ENCODE results near the gene SLC13A3.

SLC13A3 gene

DNA sequence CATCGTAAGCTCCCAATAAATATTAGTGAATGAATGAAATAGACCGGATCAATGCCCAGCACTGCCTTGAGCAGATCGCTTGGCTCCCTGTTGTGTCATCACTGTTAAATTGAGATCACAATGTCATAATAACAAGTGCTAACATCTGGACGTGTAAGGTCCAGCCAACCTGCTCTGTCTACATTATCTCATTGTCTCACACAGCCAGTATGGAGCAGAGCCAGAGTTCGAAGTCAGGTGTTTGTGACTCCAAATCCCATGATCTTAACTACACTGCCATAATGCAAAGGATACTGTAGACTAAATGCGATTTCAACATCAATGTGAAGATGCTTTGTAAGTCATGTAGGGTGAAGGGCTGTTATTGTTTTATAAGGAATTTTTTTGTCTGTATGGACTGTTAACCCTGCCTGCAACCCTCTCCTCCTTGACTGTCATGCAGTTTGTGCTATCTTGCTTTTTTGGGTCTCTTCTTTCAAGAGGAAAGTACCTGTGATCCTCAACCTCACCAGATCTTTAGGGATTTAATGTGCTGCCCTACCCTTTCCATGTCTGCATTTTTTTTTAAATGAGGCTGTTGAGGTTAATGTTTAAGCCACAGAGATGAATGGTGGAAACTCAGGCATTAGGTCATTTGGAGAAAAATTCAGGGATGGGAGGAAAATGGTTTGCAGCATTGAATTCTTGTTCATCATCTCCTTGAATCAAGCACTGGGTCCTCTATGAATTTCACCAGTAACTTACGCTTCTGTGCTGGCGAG is 51.9 kb downstream of the SLC13A3 start:
- H3K4me3 Mint-ChIP-seq = no peak overlapping the region
- peaks cover 36% of the 10 kb centered on the region for H3K27me3 Mint-ChIP-seq
- no peaks in the 10 kb centered on the region for H3K9me3 Mint-ChIP-seq
- DNase-seq (ENCODE audit: low spot score in 2 of 2) (no peak), ATAC-seq (replicated peaks; ENCODE audit: extremely low read depth, poor library complexity, severe bottlenecking) (no peak)
- no peaks in the 10 kb centered on the region for H3K4me1 Mint-ChIP-seq
- no peak overlapping the region for H3K27ac Mint-ChIP-seq (ENCODE audit: low read depth)
- H3K36me3 Mint-ChIP-seq (ENCODE audit: insufficient read depth) = no peaks in the 10 kb centered on the region

DNA sequence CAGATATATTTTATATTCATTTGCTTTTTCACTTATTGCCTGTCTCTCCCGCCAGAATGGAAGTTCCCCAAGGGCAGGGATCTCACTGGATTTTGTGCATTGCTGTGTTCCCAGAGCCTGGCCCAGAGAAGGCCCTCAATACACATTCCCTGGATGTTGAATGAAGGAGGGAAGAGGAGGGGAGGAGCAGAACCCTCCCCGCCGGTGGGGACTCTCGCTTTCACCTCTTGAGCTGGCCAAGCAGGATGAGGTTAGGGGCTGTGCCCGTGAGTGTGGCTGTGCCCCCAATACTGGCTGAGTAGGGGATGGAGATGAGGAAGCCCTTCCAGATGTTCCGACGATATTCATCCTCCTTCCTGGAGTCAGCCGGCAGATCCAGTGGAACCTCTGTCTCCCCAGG is 55.3 kb downstream of the SLC13A3 start:
- ATAC-seq (replicated peaks; ENCODE audit: extremely low read depth, poor library complexity, severe bottlenecking) (no peak), DNase-seq (ENCODE audit: low spot score in 2 of 2) (no peak)
- Mint-ChIP-seq H3K4me1 (no peaks in the 10 kb centered on the region), H3K36me3 (ENCODE audit: insufficient read depth) (no peaks in the 10 kb centered on the region), H3K4me3 (no peak overlapping the region), H3K27ac (ENCODE audit: low read depth) (no peak overlapping the region), H3K27me3 (peaks cover 36% of the 10 kb centered on the region), H3K9me3 (no peaks in the 10 kb centered on the region)

DNA sequence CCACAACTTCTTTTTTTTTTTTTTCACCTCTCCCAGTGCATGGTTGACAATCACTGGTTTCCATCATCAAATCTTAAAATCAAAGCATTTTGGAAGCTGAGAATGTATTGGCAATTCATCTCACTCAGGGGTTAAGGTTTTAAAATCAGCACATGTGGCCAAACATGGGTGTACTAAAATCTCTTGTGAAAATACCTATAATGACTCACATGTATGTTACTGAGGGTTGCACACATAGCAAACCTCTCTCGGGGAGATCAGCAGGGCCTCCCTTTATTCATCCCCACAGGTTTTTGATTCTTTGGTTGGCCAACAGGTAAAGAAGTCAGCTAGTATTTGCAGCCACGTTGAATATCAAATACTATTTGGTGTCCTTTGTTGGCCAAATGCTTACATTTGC is 56.5 kb downstream of the SLC13A3 start:
- ATAC-seq (replicated peaks; ENCODE audit: extremely low read depth, poor library complexity, severe bottlenecking) (no peak), DNase-seq (ENCODE audit: low spot score in 2 of 2) (no peak)
- H3K36me3 Mint-ChIP-seq (ENCODE audit: insufficient read depth) = no peaks in the 10 kb centered on the region
- peaks cover 27% of the 10 kb centered on the region for H3K27me3 Mint-ChIP-seq
- H3K27ac Mint-ChIP-seq (ENCODE audit: low read depth) = no peak overlapping the region
- H3K9me3 Mint-ChIP-seq = no peaks in the 10 kb centered on the region
- H3K4me1 Mint-ChIP-seq = no peaks in the 10 kb centered on the region
- no peak overlapping the region for H3K4me3 Mint-ChIP-seq

DNA sequence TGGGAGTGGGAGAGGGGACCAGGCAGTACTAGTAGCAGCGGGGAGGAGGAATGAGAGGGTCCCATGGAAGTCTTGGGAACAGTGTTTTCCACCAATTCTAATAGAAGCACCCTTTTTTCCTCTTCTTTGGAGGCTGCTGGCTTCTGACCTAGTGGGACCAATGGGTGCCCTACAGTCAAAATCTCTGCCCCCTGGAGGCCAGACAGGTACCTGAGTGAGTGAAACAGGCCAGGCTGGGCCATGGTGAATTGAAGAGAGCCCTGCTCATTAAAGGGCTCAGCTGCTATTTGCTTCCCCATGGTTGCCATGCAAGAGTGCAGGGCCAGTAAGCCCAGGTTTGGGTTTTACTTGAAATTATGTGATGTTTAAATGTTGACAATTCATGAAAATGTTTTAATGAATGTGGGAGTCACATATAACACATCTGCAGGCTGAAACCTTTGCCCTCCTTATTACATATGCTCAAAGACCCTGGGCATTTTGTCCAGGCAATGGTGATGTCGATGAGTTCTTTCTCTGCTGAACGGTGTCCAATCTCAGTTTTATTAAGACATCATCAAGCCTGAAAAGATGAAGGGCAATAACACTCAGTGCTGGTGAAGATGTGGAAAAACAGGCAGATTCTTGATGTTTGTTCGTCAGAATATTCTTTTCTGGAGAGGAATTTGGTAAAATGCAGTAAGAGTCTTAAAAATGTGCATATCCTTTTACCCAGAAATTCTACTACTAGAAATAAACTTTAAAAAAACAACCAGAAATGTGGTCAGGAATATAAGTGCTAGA is 58.5 kb downstream of the SLC13A3 start:
- no peaks in the 10 kb centered on the region for H3K36me3 Mint-ChIP-seq (ENCODE audit: insufficient read depth)
- peaks cover 13% of the 10 kb centered on the region for H3K27me3 Mint-ChIP-seq
- ATAC-seq (replicated peaks; ENCODE audit: extremely low read depth, poor library complexity, severe bottlenecking) (no peak), DNase-seq (ENCODE audit: low spot score in 2 of 2) (no peak)
- no peaks in the 10 kb centered on the region for H3K9me3 Mint-ChIP-seq
- no peak overlapping the region for H3K4me3 Mint-ChIP-seq
- H3K27ac Mint-ChIP-seq (ENCODE audit: low read depth) = no peak overlapping the region
- H3K4me1 Mint-ChIP-seq = peaks cover 7% of the 10 kb centered on the region

DNA sequence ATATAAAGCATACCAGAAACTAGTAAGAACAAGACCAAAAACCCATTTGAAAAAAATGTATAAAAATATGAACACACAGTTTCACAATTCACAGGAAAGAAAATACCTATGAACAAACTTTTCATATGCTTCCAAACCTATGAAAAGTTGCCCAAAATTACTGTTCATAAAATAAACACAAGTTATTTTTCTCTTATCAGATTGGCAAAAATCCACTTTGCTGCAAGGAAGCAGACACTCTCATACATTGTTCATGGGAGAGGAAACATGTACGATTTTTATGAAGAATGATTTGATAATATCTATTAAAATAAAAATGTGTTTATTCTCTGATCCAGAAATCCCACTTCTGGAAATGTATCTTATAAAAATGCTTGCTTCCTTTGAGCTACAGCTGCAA is 60.8 kb downstream of the SLC13A3 start:
- ATAC-seq (replicated peaks; ENCODE audit: extremely low read depth, poor library complexity, severe bottlenecking) (no peak), DNase-seq (ENCODE audit: low spot score in 2 of 2) (no peak)
- Mint-ChIP-seq H3K36me3 (ENCODE audit: insufficient read depth) (no peaks in the 10 kb centered on the region), H3K4me3 (no peak overlapping the region), H3K9me3 (no peaks in the 10 kb centered on the region), H3K27me3 (peaks cover 4% of the 10 kb centered on the region), H3K27ac (ENCODE audit: low read depth) (no peak overlapping the region), H3K4me1 (peaks cover 7% of the 10 kb centered on the region)

DNA sequence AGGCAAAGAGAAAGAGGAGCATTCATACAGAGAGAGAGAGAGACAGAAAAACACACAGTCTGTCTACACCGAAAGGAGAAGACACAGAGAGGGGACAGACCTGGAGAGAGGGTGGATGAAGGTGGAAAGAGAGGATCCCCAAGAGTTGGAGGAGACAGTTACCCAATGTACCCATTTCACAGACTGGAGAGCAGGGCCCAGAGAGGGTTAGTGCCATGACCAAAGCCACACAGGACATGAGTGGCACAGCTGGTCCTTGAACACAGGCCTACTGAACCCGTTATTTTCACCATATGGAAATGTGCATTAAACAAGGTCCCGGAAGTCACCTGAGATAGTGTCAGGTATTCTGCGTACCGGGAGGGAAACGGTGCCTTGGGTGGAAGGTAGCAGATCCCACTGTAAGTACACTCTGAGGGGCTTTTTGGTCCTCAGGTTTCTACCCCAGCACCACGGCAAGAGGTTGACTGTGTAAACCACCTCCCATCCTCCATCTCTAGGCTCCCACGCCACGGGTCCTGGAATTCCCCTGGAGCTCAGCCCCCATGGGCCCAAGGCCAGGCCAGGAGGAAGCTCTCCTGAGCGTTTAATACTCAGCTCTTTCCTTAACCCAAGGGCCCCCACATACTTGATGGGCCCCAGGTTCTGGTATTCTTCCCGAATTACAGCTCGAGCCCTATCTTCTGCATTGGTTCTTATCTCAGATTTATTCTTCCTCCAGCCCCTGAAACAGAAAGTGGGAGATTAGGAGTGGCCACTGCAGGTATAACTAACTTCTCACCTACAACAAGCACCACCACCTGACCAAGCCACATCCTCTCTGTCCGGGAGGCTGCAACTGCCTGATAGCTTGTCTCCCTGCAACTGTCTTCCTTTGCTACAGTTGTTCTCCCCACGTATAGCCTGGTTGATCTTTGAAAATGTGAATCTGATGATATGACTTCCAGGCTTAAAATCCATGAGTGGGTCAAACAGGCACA is 62.4 kb downstream of the SLC13A3 start:
- no peak overlapping the region for H3K27ac Mint-ChIP-seq (ENCODE audit: low read depth)
- no peak for DNase-seq (ENCODE audit: low spot score in 2 of 2)
- H3K9me3 Mint-ChIP-seq = no peaks in the 10 kb centered on the region
- H3K4me3 Mint-ChIP-seq = no peak overlapping the region
- H3K4me1 Mint-ChIP-seq = peaks cover 7% of the 10 kb centered on the region
- H3K36me3 Mint-ChIP-seq (ENCODE audit: insufficient read depth) = no peaks in the 10 kb centered on the region
- no peaks in the 10 kb centered on the region for H3K27me3 Mint-ChIP-seq
- no peak for ATAC-seq (replicated peaks; ENCODE audit: extremely low read depth, poor library complexity, severe bottlenecking)

DNA sequence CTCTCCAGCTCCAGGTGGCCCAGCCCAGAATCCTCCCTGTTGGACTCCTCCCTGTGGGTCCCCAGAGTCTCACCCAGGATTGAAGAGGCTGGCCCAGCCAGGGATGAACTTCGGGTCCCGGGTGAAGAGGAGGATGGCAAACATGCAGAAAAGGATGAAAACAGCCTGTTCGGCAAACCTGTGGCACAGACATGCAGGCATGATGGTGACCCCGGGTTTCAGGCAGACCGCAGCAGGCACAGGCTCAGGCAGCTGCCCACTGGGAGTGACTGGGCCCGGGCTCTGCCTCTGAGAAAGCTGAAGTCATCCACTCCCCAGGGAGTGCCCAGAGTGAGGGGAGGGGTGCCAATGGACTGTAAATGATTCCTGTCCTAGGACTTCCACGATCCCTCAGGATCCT is 63.3 kb downstream of the SLC13A3 start:
- H3K4me1 Mint-ChIP-seq = peaks cover 7% of the 10 kb centered on the region
- ATAC-seq (replicated peaks; ENCODE audit: extremely low read depth, poor library complexity, severe bottlenecking) (no peak), DNase-seq (ENCODE audit: low spot score in 2 of 2) (no peak)
- H3K4me3 Mint-ChIP-seq = no peak overlapping the region
- no peak overlapping the region for H3K27ac Mint-ChIP-seq (ENCODE audit: low read depth)
- no peaks in the 10 kb centered on the region for H3K27me3 Mint-ChIP-seq
- no peaks in the 10 kb centered on the region for H3K9me3 Mint-ChIP-seq
- no peaks in the 10 kb centered on the region for H3K36me3 Mint-ChIP-seq (ENCODE audit: insufficient read depth)

DNA sequence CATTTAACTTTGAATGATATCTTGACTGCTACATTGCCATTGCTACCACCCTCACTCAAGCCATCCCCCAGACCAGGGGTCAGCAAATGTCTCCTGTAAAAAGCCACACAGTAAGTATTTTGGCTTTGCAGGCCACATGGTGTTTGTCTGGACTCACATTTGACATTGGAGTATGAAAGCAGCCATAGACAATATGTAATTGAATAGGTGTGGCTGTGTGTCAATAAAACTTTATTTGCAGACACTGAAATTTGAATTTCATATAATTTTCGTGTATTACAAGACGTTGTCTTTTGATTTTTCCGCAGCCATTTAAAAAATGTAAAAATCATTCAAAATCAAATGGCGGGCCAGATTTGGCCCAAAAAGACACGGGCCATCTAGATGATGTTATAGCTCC is 64.5 kb downstream of the SLC13A3 start:
- no peak overlapping the region for H3K27ac Mint-ChIP-seq (ENCODE audit: low read depth)
- no peak overlapping the region for H3K4me3 Mint-ChIP-seq
- DNase-seq (ENCODE audit: low spot score in 2 of 2) (no peak), ATAC-seq (replicated peaks; ENCODE audit: extremely low read depth, poor library complexity, severe bottlenecking) (no peak)
- H3K27me3 Mint-ChIP-seq = peaks cover 2% of the 10 kb centered on the region
- peaks cover 7% of the 10 kb centered on the region for H3K4me1 Mint-ChIP-seq
- H3K9me3 Mint-ChIP-seq = no peaks in the 10 kb centered on the region
- H3K36me3 Mint-ChIP-seq (ENCODE audit: insufficient read depth) = no peaks in the 10 kb centered on the region

DNA sequence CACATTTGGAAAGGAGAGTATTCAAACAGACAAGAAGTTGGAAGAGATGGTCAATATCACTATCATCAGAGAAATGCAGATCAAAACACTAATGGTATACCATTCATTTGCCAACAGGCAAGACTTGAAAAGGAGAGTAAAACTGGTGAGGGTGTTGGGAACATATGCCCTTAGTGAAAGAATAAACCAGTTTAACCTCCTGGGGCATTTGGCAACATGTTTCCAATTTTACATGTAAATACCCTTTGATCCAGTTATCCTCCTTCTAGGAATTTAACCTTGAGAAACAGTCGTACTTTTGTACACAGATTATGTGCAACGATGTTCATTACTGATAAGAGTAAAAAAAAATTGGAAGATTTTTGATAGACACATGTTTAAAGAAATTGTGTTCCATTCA is 66.8 kb downstream of the SLC13A3 start:
- Mint-ChIP-seq H3K4me1 (peaks cover 7% of the 10 kb centered on the region), H3K27ac (ENCODE audit: low read depth) (no peak overlapping the region), H3K36me3 (ENCODE audit: insufficient read depth) (no peaks in the 10 kb centered on the region), H3K27me3 (peaks cover 11% of the 10 kb centered on the region), H3K9me3 (no peaks in the 10 kb centered on the region), H3K4me3 (no peak overlapping the region)
- ATAC-seq (replicated peaks; ENCODE audit: extremely low read depth, poor library complexity, severe bottlenecking) (no peak), DNase-seq (ENCODE audit: low spot score in 2 of 2) (no peak)

DNA sequence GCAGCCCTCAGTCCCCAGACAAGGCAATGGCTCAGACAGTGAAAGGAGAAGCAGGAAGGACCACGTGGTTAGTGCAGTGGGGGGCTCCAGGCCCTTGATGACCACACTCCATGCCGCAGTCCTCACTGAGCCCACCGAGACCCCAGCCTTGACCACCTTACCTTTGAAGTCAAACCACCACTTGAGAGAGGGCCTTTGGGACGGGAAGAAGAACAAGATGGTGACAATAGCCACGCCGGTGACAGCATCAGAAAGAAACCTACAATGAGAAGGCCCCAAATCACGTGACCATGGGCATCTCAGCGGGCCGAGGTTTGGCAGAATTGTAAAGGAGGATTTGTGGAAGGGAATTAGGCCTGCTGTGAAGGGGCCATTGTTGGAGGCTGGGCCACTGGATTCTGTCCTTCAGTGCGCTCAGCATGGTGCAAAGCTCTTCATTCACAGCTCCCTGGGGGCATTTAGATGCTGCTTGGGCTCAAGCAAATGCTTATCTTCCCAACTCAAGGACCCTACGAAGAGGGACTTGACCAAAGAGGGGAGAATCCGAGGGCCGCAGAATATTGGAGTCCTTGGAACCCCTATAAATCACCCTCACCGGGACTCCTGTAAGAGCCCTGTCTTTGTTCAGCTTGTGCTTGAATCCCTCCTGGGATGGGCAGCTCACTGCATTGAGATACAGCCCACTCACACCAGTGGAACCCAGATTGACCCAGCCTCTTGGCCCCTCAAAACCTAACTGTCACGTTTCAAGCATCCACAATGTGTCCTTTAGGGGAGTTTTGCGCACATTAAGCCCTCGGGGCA is 67.6 kb downstream of the SLC13A3 start:
- DNase-seq (ENCODE audit: low spot score in 2 of 2) (no peak), ATAC-seq (replicated peaks; ENCODE audit: extremely low read depth, poor library complexity, severe bottlenecking) (no peak)
- no peaks in the 10 kb centered on the region for H3K9me3 Mint-ChIP-seq
- H3K36me3 Mint-ChIP-seq (ENCODE audit: insufficient read depth) = no peaks in the 10 kb centered on the region
- H3K4me3 Mint-ChIP-seq = no peak overlapping the region
- peaks cover 11% of the 10 kb centered on the region for H3K27me3 Mint-ChIP-seq
- no peak overlapping the region for H3K27ac Mint-ChIP-seq (ENCODE audit: low read depth)
- no peaks in the 10 kb centered on the region for H3K4me1 Mint-ChIP-seq

DNA sequence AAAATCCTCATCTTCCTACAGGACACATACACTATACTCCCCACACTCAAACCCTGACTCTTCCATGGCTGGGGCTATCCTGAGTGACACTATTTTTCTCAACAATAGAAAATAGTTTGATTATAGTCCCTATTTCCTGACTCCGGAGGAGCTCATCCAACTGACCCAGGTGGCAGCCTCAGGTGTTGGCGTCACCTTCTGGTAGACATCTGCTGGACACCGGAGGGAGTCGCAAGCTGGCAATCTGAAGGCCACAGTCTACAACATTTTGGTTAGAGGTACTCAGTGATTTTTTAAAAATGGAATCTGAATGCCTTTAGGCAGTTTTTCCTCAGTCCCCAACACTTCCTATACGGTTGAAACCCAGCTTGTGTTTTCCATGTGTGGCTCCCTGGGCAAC is 68.6 kb downstream of the SLC13A3 start:
- ATAC-seq (replicated peaks; ENCODE audit: extremely low read depth, poor library complexity, severe bottlenecking) (no peak), DNase-seq (ENCODE audit: low spot score in 2 of 2) (no peak)
- no peaks in the 10 kb centered on the region for H3K36me3 Mint-ChIP-seq (ENCODE audit: insufficient read depth)
- H3K4me1 Mint-ChIP-seq = no peaks in the 10 kb centered on the region
- H3K27me3 Mint-ChIP-seq = peaks cover 11% of the 10 kb centered on the region
- H3K4me3 Mint-ChIP-seq = no peak overlapping the region
- H3K9me3 Mint-ChIP-seq = no peaks in the 10 kb centered on the region
- H3K27ac Mint-ChIP-seq (ENCODE audit: low read depth) = no peak overlapping the region

DNA sequence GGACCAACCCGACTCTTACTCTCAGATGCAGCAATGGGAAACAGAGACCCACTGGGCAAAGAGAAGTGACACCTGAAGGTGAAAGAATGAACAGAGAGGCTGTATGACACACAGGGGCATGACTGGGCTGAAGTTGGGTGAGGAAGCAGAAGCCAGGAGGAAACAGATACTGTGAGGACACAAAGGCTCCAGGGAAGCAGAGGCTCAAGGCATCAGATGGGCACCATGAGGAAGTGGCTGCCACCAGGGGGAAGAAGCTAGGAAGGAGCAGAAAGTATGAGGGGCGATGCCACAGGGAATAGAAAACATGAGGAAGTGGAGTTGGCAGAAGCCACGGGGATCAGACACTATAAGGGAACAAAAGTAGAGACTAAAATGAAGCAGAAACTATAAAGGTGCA is 69.9 kb downstream of the SLC13A3 start:
- ATAC-seq (replicated peaks; ENCODE audit: extremely low read depth, poor library complexity, severe bottlenecking) (no peak), DNase-seq (ENCODE audit: low spot score in 2 of 2) (no peak)
- H3K9me3 Mint-ChIP-seq = no peaks in the 10 kb centered on the region
- no peaks in the 10 kb centered on the region for H3K36me3 Mint-ChIP-seq (ENCODE audit: insufficient read depth)
- H3K27ac Mint-ChIP-seq (ENCODE audit: low read depth) = no peak overlapping the region
- peaks cover 11% of the 10 kb centered on the region for H3K27me3 Mint-ChIP-seq
- no peaks in the 10 kb centered on the region for H3K4me1 Mint-ChIP-seq
- no peak overlapping the region for H3K4me3 Mint-ChIP-seq

Measured in central memory CD8-positive, alpha-beta T cell (primary cell).